GM21717 (cell line): ENCODE data around the gene SHROOM3.
"Not testable (repeated sequence)": the region's sequence is repeated elsewhere in the genome, so short reads cannot be mapped to it uniquely, and the experiment has no call there.

ENCODE experiments used
- ATAC-seq: cut with Tn5 transposase; IDR thresholded peaks from one replicate; pipeline ENCODE4 v1.9.1; 2021; ENCODE audit warnings: mild to moderate bottlenecking, moderate library complexity; ENCODE audit not compliant: unreplicated experiment

SHROOM3 gene

DNA sequence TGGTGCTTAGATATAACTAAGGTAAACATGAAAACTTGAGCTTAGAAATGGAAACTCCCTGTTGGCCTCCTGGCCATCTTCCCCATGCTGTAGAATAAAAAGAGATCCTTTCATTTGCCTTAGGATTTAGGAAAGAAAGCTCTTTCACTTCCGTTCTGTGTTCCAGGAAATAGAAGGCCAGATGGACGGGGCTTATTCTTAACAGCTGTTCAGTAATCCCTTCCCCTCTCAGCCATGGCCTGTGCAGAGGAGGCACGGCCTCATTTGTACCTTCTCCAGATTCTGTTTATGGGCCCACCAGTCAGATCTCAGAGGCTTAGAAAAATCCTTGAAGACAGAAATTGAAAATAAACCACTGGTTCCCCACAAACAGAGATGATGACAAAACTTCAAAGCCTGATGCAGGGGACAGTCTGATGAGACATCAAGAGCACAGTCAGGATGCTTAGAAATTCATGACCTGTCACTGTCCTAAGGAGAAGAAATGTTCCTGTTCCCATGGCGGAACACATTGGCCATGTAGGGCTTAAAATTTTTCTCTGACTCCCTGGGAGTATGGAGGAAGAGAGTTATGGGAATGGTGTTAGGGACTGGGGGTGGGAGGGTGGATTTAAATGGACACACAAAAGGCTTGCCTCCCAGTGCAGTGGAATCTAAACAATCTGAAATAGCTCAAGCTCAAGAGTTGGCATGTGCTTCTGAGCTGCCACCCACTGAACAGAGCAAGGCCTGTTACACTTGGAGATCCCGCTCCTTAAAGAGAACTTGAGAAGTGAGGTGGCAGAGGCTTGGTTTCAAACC is 274.1 kb downstream of the SHROOM3 start:
- ATAC-seq: no peak

DNA sequence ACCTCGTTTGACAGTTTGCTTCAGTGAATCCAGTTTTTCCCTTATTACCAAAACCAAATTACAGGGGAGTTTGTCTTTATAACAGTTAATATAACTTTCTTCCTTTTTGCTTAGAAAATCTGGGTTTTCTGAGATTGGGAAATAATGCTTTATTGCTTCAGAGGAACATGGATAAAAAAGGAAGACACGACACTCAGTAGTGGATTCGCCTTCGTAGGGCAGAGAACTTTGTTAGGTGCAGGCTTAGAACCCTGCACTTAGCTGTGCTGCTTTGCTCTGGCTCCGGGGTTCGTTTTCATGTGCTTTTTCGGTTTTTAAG is 274.7 kb downstream of the SHROOM3 start:
- ATAC-seq: no peak

DNA sequence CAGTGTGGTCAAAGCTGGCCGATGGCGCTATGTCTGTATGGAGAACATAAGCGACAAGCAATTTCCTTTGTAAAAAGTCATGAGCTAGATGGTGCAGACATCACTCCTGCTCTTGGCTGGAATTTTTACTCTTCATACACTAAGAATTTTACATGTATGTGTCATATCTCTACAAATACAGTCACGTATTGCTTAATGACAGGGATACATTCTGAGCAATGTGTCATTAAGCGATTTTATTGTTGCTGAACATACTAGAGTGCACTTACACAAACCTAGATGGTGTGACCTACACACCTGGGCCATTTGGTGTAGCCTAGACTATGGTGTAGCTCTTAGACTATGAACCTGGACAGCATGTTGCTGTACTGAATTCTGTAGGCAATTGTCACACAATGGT is 277.5 kb downstream of the SHROOM3 start:
- ATAC-seq: no peak

DNA sequence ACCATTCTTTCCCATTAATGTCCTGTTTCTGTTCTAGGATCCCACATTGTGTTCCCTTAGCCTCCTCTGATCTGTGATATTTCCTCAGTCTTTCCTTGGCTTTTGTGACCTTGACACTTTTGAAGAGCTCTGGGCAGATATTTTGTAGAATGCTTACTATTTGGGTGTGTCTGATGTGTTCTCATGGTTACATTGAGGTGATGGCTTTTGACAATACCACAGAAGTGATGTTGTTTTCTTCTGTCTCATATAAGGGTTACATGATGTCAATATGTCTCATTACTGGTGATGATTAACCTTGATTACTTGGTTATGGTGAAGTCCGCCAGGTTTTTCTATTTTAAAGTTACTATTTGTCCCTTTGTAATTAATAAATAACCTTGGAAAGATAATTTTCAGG is 279.2 kb downstream of the SHROOM3 start:
- no peak for ATAC-seq

DNA sequence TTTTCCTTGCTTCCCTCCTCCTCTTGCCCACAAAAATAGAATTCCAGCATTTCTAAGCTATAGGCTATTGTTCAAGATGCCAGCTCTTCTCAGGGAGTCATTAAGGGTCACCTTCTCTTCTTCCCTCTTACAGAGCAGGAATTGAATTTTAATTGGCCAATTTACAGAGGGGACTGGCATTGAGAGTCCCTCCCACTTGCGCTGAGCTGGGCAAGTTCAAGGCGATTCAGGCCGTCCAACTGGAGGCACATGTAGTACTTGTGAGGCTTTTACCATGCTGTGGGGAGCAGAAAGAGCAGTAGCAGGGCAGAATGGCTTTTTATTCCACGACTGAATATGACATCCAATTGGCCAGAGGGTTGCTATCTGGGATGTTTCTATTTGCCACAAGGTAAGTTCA is 281.0 kb downstream of the SHROOM3 start:
- ATAC-seq: no peak

DNA sequence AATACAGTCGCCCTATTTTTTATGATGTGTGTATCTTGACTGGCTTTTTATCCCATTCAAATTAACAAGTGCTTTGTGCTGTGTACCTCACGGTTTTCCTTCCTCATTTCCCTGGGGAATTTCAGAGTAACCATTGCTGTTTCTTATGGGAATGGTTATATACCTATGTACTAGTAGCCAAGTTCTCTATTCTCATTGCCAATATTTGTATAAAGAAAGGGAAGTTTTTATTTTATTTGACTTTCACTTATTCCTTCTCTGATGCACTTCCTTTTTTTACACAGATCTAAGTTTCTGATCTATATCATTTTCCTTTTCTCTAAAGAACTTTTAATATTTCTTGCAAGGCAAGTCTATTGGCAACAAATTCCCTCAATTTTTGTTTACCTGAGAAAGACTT is 281.6 kb downstream of the SHROOM3 start:
- no peak for ATAC-seq

DNA sequence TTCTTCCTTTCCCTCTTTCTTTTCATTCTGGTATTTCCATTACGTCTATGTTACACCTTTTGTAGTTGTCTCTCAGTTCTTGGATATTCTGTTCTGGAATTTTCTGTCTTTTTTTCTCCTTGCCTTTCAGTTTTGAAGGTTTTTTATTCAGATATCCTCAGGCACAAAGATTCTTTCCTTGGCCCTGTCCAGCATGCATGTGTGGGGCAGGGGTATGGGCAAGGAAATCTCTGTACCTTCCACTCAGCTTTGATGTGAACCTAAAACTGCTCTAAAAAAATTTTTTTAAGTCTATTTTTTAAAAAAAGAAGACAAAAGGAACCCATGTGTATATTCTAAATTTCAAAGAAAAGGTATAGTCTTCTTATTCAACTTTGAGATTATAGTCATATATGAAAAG is 282.4 kb downstream of the SHROOM3 start:
- ATAC-seq: no peak

DNA sequence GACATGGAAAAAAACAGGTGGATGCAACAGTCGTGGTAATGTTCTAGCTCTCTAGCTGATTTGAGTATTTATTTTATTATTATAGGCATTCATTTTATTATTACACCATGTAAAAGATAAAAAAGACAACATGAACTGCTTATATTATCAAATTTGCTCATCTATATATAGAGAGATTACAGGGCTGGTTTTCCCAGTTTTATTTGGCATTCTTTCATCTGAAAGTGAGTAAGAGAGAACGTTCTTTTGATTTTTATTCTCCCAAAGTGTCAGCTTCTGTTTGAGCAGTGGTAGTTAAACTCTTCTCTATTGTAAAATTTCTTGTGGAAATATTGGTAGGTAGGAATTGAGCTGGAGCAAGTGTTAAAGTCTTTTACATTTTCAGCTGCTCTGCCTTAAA is 283.0 kb downstream of the SHROOM3 start:
- no peak for ATAC-seq

DNA sequence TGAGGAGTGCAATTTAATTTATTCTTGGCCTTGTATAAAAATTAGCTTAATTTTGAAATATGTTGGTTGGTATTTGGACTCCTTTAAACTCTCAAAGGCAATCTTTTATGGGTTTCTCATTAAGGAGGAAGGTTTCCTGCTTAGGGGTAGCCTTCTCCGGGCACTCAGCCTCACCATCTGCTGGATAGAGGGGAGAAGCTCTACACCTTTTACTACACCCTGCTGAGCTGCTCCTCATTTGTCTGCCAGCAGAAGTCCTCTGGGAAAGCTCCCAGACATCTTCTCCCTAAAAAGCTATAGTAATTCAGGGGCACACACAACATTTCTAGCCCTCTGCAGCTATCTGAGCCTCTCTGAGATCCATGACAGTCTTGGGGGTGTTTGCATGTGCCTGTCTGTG is 283.8 kb downstream of the SHROOM3 start:
- no peak for ATAC-seq

DNA sequence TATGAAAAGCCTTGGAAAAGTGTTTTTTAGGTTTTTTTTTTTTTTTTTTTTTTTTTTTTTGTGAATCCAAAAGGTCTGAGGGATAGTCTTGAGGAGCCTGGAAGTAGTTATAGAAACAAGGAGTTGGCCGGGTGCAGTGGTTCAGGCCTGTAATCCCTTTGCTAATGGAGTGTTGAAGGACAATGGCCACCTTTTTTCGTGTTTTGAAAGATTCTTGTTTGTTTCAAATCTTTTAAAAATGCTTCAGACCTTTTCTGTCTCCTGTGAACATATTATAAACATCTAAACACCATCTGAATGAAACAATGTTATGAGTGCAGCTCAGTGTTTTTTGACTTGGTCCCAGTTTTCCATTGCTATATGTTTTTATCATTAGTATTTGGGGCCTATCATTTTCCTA is 285.1 kb downstream of the SHROOM3 start:
- ATAC-seq: no peak

DNA sequence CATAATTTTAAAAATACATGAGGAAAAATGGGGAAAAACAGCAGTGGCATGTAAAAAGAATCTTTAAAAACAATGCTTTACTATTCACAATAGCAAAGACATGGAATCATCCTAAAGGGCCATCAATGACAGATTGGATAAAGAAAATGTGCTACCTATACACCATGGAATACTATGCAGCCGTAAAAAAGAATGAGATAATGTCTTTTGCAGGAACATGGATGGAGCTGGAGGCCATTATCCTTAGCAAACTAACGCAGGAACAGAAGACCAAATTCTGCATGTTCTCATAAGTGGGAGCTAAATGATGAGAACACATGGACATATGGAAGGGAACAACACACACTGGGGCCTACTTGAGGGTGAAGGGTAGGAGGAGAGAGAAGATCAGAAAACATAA is 287.1 kb downstream of the SHROOM3 start:
- ATAC-seq: not testable (repeated sequence)

DNA sequence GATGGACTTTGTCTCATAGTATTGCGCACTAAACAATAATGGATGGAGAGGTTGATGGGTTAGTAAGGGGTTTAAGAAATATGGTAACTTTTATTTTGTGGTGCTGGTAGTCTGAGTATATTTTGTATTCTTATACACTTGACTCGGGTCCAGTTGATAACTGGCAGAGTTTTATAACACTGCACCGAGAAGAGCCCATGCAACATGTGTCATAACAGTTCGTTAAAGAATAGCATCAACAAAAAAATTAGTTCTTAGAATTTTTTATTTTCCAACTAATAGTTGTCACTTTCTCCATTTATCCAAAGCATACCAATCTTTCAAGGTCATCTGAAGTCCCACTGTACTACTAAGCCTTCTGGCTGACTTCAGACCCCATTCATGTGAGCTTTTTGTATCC is 287.8 kb downstream of the SHROOM3 start:
- no peak for ATAC-seq

DNA sequence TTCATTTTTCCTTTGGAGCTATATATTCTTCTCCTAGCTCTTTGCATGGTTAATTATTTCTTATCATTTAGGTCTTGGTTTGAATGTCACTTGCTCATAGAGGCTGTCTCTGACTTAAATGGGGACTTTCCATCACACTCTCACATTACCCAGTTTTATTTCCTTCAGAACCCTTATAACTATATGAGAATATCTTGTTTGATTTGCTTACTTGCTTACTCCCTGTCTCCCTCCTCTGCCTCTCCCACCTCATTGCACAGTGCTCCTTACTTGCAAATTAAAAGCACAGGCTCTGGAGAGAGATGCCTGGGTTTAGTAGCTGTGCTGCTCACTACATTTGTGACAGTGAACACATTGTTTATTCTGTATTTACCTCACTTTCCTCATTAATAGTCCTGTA is 288.3 kb downstream of the SHROOM3 start:
- ATAC-seq: no peak

DNA sequence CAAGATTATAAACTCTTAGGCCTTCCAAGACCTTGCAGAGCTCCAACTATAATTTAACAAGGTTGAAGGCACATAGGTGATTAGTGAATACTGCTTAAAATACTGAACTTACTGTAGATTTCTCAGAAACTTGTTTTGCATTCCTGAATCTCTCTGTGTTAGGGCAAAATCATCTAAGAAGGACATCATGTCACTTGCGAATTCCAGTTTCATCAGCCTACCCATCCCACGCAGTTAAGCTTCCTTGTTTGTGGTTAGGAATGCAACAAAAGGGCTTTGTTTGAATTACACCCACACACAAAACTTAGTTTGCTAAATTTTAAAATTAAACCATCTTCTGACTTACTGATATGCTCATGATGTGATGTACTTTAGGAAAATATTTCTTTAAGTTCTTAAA is 288.9 kb downstream of the SHROOM3 start:
- no peak for ATAC-seq

DNA sequence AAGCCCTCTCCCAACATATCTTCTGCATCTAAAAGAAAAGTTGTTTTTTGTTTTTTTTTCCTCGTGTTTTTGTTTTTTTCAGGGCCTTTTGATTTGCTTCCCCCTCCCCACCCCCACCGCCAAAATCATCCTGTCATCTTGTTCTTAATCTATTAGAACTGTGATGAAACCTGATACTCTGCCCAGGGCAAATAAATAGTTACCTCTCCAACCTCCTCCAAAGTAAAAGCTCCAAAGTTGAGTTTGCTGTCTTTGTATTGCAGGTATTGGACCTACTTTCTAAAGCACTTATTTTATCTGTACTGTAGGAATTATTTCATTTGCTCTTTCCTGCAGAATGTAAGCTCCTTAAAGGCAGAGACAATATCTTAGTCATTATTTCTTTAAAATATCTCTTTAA is 290.0 kb downstream of the SHROOM3 start:
- ATAC-seq: no peak

DNA sequence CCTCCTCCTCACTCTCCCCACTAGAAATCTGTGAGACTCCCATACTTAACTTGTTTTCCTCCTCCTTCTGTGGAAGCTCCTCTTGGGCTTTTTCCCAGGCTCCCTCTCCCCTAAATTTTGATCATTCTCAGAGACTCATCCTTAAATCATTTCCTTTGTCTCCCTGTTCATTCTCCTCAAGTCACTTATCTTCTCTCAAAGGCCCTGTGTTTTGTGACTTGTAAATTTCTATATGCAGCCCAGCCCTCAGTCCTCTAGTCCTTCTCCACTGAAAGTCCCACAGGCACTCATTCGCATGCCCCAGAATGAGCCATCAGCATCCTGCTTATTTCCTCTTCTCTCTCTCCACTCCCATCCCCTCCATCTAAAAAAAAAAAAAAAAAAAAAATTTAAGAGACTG is 291.1 kb downstream of the SHROOM3 start:
- no peak for ATAC-seq

DNA sequence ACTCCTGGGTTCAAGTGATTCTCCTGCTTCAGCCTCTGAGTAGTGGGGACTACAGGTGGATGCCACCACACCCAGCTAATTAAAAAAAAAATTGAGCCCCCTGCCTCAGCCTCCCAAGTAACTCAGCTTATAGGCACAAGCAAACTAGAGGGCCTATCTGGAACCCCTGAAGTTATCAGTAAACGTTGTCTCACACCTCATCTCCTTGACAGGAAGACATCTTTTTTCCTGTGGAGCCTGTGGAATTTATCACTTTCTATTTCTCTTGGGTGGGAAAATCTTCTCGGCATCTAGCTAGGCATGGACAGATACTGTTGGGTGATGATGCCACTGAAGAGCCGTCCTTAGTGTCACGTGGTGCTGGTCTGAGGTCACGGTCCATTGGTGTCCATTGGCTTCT is 291.6 kb downstream of the SHROOM3 start:
- no peak for ATAC-seq

DNA sequence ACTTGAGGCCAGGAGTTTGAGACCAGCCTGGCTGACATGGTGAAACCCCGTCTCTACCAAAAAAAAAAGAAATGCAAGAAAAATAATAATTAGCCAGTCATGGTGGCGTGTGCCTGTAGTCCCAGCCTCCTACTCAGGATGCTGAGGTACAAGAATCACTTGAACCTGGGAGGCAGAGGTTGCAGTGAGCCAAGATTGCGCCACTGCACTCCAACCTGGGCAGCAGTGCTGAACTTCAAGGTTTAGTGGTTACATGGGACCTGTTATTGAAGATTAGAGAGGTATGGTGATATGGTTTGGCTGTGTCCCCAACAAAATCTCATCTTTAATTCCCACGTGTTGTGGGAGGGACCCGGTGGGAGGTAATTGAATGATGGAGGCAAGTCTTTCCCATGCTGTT is 292.9 kb downstream of the SHROOM3 start:
- ATAC-seq: not testable (repeated sequence)

DNA sequence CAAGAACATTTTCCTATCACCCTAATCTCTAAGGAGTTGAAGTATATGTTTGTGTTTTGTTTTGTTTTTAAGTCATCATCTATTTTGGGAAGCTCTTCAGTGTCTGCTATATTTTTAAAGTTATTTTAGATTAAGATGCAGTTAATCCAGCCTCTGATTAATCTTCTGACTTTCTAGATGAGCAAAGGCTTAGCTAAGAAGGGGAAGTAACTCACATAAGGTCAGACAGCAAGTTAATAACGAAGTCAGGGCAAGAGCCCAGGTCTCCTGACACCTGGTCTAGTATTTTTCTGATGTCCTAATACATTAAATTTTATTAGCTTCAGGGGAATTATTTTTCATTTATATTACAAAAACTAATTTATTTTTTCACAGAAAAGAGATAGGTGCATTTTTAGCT is 294.4 kb downstream of the SHROOM3 start:
- ATAC-seq: no peak

DNA sequence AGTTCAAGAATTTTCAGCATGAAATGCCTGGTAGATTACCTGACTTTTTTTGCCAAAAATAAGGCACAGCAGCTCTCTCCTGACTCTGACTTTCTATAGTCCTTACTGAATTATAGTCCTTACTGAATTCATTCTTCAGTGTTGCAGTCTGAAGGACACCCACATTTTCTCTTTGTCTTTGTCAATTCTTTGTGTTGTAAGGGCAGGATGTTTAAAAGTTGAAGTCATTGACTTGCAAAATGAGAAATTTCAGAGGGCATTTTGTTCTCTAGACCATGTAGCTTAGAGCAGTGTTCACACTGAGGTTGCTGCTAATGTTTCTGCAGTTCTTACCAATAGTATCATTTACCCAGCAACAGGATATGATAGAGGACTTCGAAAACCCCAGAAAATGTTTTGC is 295.0 kb downstream of the SHROOM3 start:
- ATAC-seq: no peak

DNA sequence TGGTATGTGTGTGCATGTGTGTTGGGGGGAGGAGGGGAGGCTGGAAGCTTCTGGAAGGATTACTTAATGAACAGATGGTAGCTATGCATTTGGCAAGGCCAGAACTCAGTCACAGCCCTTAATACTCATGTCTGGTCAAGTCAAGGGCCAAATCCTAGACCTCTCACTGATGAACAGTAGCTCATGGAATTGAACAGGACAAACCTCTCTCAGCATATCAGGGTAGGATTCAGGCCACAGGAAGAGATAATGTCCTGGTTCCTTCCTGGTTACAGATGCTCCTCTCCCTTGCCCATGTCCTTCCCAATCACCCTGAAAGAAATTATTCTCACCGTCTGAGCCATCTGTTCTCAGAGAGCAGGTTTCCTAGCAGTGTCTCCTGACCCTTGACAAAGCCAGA is 297.2 kb downstream of the SHROOM3 start:
- no peak for ATAC-seq

DNA sequence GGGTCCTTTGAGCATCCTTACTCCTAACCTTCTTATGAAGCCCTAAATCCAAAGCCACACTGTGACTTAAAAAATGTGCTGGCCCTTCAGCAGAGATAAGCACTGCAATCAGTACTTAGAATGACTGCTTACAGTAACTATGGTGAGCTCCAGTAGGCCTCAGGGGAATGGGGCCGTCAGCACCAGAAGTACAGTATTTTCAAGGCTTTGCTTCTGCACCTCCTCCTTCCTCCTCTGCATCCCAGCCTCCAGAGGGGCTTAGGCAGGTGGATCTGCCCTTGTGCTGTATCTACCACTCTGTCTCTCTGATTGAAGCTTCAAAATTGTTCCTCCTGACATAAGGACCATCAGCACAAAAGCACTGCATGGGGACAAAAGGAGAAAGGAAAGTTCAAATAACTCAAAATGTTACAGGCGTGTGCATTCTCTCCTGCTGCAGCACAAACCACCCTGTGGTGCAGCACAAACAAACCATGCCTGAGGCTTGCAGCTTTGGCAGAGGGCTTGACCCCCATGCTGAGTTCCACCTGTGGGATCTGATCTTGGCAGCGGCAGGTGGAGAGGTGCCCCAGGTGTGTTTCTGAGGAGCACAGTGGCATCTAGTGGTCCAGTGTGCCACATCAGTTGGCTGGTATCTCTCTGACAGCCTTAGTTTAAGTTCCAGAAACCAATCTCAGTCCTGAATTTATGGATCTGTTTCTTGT is 298.2 kb downstream of the SHROOM3 start:
- ATAC-seq: no peak

DNA sequence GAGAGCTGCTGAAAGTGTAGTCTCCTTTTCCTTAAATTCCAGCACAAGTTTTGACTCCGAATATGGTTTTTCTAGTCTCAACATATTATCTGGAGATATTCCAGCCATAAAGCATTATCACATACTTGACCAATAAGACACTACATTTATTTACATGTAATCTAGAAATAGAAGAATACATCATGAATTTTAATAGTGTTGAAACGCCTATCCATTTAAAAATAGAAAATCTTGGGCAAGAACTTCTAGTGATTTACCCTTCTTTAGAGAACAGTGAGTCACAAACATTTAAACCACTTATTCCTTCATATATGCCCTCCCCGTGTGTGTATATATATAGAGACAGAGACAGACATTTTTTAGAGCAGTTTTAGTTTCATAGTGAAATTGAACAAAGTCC is 301.4 kb downstream of the SHROOM3 start:
- ATAC-seq: no peak
